Endothelial cell of umbilical vein (primary cell): ENCODE measurements around the gene MYO19. TPM values are rescaled to one million over a fixed set of nuclear protein-coding genes. Genes with fewer than 3 reads are reported as not detected.

ENCODE experiments used
- BruUV-seq: library from RNA; stranded (reverse); fragments of 400-500 nt; replicated peaks from 2 replicates; lab custom pipeline; 2021; lab: Mats Ljungman, UMichigan
- CTCF ChIA-PET: fragments of 300-600, 350-600 bp; sonication (Branson Sonifier 250); formaldehyde crosslinking; loops from one replicate; lab custom pipeline; 2021; ENCODE audit warnings: antibody characterized with exemption, inconsistent platforms; lab: Charles Lee
- POLR2A ChIA-PET: fragments of 300-600, 350-600 bp; sonication (Branson Sonifier 250); formaldehyde crosslinking; loops from one replicate; lab custom pipeline; 2021; ENCODE audit warnings: antibody characterized with exemption, inconsistent platforms; lab: Charles Lee
- DNase-seq: peaks from one replicate; pipeline ENCODE4 v3.0.0-alpha.2; 2011; ENCODE audit warnings: low read depth, low spot score
- FAIRE-seq: peaks from 2 replicates; lab custom pipeline; 2011; peaks lifted over from hg19 to GRCh38; lab: Jason Lieb, UNC
- H2AFZ ChIP-seq: 2 replicates; pipeline ENCODE4 v1.6.0; 2012; ENCODE audit warnings: low read depth, low read length, control low read depth, inconsistent platforms
- H3K27ac ChIP-seq: 2 replicates; pipeline ENCODE4 v1.5.1; 2011; ENCODE audit warnings: low read depth, mild to moderate bottlenecking, control low read depth, low read length, moderate library complexity; ENCODE audit not compliant: insufficient read depth
- H3K27me3 ChIP-seq, 2 experiments: 2 replicates each; pipeline versions ENCODE4 v1.6.0 to v1.6.1; 2011; ENCODE audit warnings: low read length in 2 of 2, mixed read lengths in 1 of 2; ENCODE audit not compliant: control insufficient read depth in 2 of 2, insufficient read depth in 2 of 2
- H3K36me3 ChIP-seq, 2 experiments: 2 replicates in 1 of 2; 3 replicates in 1 of 2; pipeline ENCODE4 v1.5.1; 2011; ENCODE audit warnings: low read length in 2 of 2, mild to moderate bottlenecking in 1 of 2, moderate library complexity in 1 of 2; ENCODE audit not compliant: control insufficient read depth in 2 of 2, insufficient read depth in 2 of 2; ENCODE audit errors: extremely low read depth in 1 of 2
- H3K4me1 ChIP-seq: 3 replicates; pipeline ENCODE4 v1.5.1; 2011; ENCODE audit warnings: mild to moderate bottlenecking, low read length; ENCODE audit not compliant: control insufficient read depth, insufficient read depth; ENCODE audit errors: extremely low read depth
- H3K4me2 ChIP-seq: 2 replicates; pipeline ENCODE4 v1.6.1; 2011; ENCODE audit warnings: low read length, control low read depth, mixed read lengths; ENCODE audit not compliant: insufficient read depth
- H3K4me3 ChIP-seq, 3 experiments: fragments of 200-600 bp in 1 of 3; sonication (generic), shearing (Covaris generic) in 1 of 3; replicated peaks in 1 of 3; 2 replicates each; pipeline ENCODE4 v1.5.1; 2011 to 2016; ENCODE audit warnings: control low read depth in 3 of 3, low read length in 3 of 3, mild to moderate bottlenecking in 2 of 3, inconsistent platforms in 1 of 3, low read depth in 1 of 3, moderate library complexity in 1 of 3; ENCODE audit not compliant: insufficient read depth in 1 of 3
- H3K79me2 ChIP-seq: 2 replicates; pipeline ENCODE4 v1.6.0; 2012; ENCODE audit warnings: low read length, inconsistent platforms; ENCODE audit not compliant: control insufficient read depth, insufficient read depth
- H3K9ac ChIP-seq: replicated peaks from 2 replicates; pipeline ENCODE3; 2011; ENCODE audit warnings: low read length, control low read depth; ENCODE audit not compliant: insufficient read depth; ENCODE audit errors: extremely low read depth
- H3K9me1 ChIP-seq: replicated peaks from 3 replicates; pipeline ENCODE4 v1.6.0; 2011; ENCODE audit warnings: mild to moderate bottlenecking, low read length; ENCODE audit not compliant: control insufficient read depth, insufficient read depth; ENCODE audit errors: extremely low read depth
- H3K9me3 ChIP-seq: replicated peaks from 2 replicates; pipeline ENCODE4 v1.5.1; 2012; ENCODE audit warnings: low read length, inconsistent platforms; ENCODE audit not compliant: control insufficient read depth, insufficient read depth
- H4K20me1 ChIP-seq: replicated peaks from 2 replicates; pipeline ENCODE3; 2011; ENCODE audit warnings: mild to moderate bottlenecking, low read length; ENCODE audit not compliant: control insufficient read depth, insufficient read depth; ENCODE audit errors: extremely low read depth
- CTCF ChIP-seq, 2 donors: IDR thresholded peaks; 1 replicate in 1 of 2; 2 replicates in 1 of 2; pipeline ENCODE4 v1.5.1; 2011; ENCODE audit warnings: low read length in 2 of 2, mild to moderate bottlenecking in 2 of 2, moderate library complexity in 2 of 2, control low read depth in 1 of 2, inconsistent platforms in 1 of 2, low read depth in 1 of 2; ENCODE audit not compliant: insufficient read depth in 1 of 2; ENCODE audit errors: extremely low read depth in 1 of 2
- EZH2 ChIP-seq: IDR thresholded peaks from 2 replicates; pipeline ENCODE4 v1.6.1; 2012; ENCODE audit warnings: borderline replicate concordance, low read depth, mild to moderate bottlenecking, moderate library complexity, low read length, inconsistent platforms; ENCODE audit not compliant: severe bottlenecking
- FOS ChIP-seq: IDR thresholded peaks from 2 replicates; pipeline ENCODE4 v1.6.1; 2011; ENCODE audit warnings: mild to moderate bottlenecking, low read length, moderate library complexity, borderline replicate concordance; ENCODE audit not compliant: insufficient read depth
- GATA2 ChIP-seq: IDR thresholded peaks from 2 replicates; pipeline ENCODE4 v1.7.0; 2011; ENCODE audit warnings: low read depth, mild to moderate bottlenecking, moderate library complexity, mixed read lengths, low read length; ENCODE audit not compliant: insufficient read length, insufficient read depth
- JUN ChIP-seq: IDR thresholded peaks from 2 replicates; pipeline ENCODE4 v1.6.1; 2011; ENCODE audit warnings: borderline replicate concordance, low read depth; ENCODE audit not compliant: insufficient read length, insufficient read depth
- MAX ChIP-seq: IDR thresholded peaks from 2 replicates; pipeline ENCODE4 v1.6.1; 2011; ENCODE audit not compliant: insufficient read depth, insufficient read length
- MYC ChIP-seq: IDR thresholded peaks from one replicate; pipeline ENCODE4 v1.6.1; 2011; ENCODE audit warnings: mild to moderate bottlenecking, low read depth, low read length
- POLR2A ChIP-seq: IDR thresholded peaks from 2 replicates; pipeline ENCODE4 v1.6.1; 2012; ENCODE audit warnings: low read depth, mild to moderate bottlenecking, control low read depth, low read length
- POLR2AphosphoS5 ChIP-seq: IDR thresholded peaks from 2 replicates; pipeline ENCODE4 v1.6.1; 2012; ENCODE audit warnings: low read depth, mild to moderate bottlenecking, control low read depth, low read length, moderate library complexity; ENCODE audit not compliant: insufficient read depth
- dilution Hi-C: fragments of 300-500 bp; cut with MboI; formaldehyde crosslinking; loops from one replicate; pipeline ENCODE4 v1.15.0; 2019; ENCODE audit warnings: low sequenced_read_pairs; ENCODE audit not compliant: extremely low pct_ligation_motif_present
- intact Hi-C: fragments of 100-400 bp; cut with micrococcal nuclease; formaldehyde crosslinking; loops from one replicate; pipeline ENCODE4 v1.10.0; 2022
- polyA plus RNA-seq, 4 experiments: library from polyadenylated mRNA; depleted of rRNA in 3 of 4; stranded (reverse) in 3 of 4; unstranded in 1 of 4; fragments of >200 nt; gene quantifications; 2 replicates each; pipeline versions ENCODE4 v1.2.1 to v1.2.3, GENCODE V29; 2011 to 2012; ENCODE audit warnings: missing spikeins in 1 of 4
- total RNA-seq: library from RNA; stranded (reverse); gene quantifications from 2 replicates; pipeline ENCODE4 v1.2.3, GENCODE V29; 2021

MYO19 gene
- total and polyA plus RNA-seq, 2 donors (not counting 3 experiments of a cell fraction or from before 2014, with no cell fraction given), result 75.4 to 95.7 TPM

- Histone ChIP-seq H3K9ac (no peak overlapping the region), H3K9me1 (no peaks in the 10 kb centered on the region), H2AFZ (no peak overlapping the region), H3K4me2 (no peak overlapping the region), H3K79me2 (no peaks in the 10 kb centered on the region), H4K20me1 (no peaks in the 10 kb centered on the region), H3K4me1 (no peaks in the 10 kb centered on the region), H3K4me3 (no peak overlapping the region), H3K27ac (no peak overlapping the region), H3K9me3 (no peaks in the 10 kb centered on the region), H3K27me3 (no peaks in the 10 kb centered on the region), H3K36me3 (peaks cover 6 to 21% of the 10 kb centered on the region in 2 experiments)
- intact Hi-C loops, result no loop called here
- POLR2A ChIA-PET, result no interaction called here
- no peak for FAIRE-seq
- BruUV-seq, result no TSS peak
- no peak for TF ChIP-seq POLR2A
- no peak for TF ChIP-seq POLR2AphosphoS5
- no peak for TF ChIP-seq MAX
- no peak for TF ChIP-seq JUN
- no peak for TF ChIP-seq CTCF (IDR thresholded peaks at IDR 0.05; ENCODE audit: extremely low read depth in 1 of 2, insufficient read depth in 1 of 2, low read depth in 1 of 2, low read length in 2 of 2)
- TF ChIP-seq GATA2, result no peak
- no peak for TF ChIP-seq MYC
- TF ChIP-seq EZH2, result no peak
- no peak for TF ChIP-seq FOS
- dilution Hi-C loops, result no loop called here
- DNase-seq, result no peak
- CTCF ChIA-PET, result interaction anchor here (1.9 kb wide), 1 partner anchor 15 kb away, joined by 6 read pairs; no protein-coding TSS in a partner anchor
Observed at GRCh38 chr17:36506831-36507230, 27.8 kb downstream of the MYO19 start.
